PC-9 (cell line): ENCODE results near the gene PLAAT4.
"Not testable (repeated sequence)": the region's sequence is repeated elsewhere in the genome, so short reads cannot be mapped to it uniquely, and the experiment has no call there.

Experiments
- CTCF ChIP-seq: fragments of 200-600 bp; sonication (generic); conservative IDR thresholded peaks from 2 replicates; pipeline ENCODE4 v1.6.1; 2017; ENCODE audit warnings: mixed run types, antibody characterized with exemption, mild to moderate bottlenecking, moderate library complexity
- EZH2 ChIP-seq: fragments of 200-600 bp; sonication (generic); IDR thresholded peaks from 2 replicates; pipeline ENCODE4 v1.8.0; 2017; ENCODE audit warnings: antibody characterized with exemption, low read depth

- TF ChIP-seq CTCF, EZH2: not testable (repeated sequence)
Measured at GRCh38 chr11:63581224-63581623, 44.6 kb downstream of the PLAAT4 start.
